NCI-H1092 treated with DMSO at 0.1 percent for 48 hours (cell line): ENCODE results near the gene KRT81.
"Not testable (repeated sequence)": the region's sequence is repeated elsewhere in the genome, so short reads cannot be mapped to it uniquely, and the experiment has no call there.

Experiments used
- DNase-seq: peaks from one replicate; lab custom pipeline; 2025; lab: John Stamatoyannopoulos, UW

KRT81 gene

DNA sequence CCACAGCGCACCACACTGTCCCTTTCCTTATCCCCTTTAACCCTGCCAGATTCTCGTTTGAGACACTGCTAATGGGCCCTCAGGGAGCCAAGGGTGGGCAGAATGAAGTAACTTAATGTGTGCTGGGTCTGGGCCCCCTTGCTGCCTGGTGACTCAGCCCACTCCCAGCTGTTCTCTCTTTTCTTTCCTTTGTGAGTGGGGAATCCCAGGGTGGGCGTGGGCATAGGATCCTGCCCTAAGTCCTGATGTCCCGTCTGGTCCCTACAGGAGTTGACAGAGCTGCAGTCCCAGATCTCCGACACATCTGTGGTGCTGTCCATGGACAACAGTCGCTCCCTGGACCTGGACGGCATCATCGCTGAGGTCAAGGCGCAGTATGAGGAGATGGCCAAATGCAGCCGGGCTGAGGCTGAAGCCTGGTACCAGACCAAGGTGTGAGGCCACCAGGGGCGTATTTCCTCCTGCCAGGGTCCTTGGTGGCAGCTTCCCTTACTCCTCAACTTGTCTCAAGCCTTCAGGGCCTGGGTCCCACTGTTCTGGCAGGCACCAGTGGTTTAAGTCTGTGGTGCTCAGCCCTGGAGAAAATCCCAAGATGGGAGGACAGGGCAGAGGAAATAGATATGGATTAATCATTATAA is 50.0 kb downstream of the KRT81 start:
- no peak for DNase-seq

- DNase-seq: not testable (repeated sequence)
Measured at GRCh38 chr12:52240247-52240646, 51.1 kb downstream of the KRT81 start.

GRCh38 chr12:52239767-52240166 is 51.6 kb downstream of the KRT81 start:
- DNase-seq: no peak

GRCh38 chr12:52238916-52239646 is 52.3 kb downstream of the KRT81 start:
- no peak for DNase-seq

DNA sequence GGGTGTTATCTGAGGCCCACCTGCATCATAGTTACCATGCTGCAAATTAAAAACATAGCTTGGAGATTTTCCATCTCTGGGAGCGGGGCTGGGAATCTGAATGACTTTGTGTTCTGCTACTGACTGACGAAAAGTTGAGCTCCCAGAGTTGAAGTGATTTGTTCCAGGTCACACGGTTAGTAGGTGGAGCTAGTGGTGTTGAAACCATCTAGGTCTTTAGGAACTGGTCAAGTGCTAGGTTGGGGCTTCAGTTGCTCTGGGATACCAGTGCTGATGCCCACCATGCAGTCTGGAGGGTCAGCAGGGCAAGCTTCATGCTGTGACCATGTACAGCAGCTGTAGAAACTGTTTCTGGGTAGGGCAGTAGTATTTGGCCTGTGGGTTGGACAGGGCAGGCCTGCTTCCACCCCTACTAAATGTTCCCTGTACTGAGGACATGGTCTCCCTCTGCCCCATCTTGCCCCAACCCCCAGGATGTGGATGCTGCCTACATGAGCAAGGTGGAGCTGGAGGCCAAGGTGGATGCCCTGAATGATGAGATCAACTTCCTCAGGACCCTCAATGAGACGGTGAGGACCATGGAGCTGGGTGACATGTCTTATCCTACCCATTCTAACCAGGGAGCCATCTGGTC is 53.0 kb downstream of the KRT81 start:
- no peak for DNase-seq

DNA sequence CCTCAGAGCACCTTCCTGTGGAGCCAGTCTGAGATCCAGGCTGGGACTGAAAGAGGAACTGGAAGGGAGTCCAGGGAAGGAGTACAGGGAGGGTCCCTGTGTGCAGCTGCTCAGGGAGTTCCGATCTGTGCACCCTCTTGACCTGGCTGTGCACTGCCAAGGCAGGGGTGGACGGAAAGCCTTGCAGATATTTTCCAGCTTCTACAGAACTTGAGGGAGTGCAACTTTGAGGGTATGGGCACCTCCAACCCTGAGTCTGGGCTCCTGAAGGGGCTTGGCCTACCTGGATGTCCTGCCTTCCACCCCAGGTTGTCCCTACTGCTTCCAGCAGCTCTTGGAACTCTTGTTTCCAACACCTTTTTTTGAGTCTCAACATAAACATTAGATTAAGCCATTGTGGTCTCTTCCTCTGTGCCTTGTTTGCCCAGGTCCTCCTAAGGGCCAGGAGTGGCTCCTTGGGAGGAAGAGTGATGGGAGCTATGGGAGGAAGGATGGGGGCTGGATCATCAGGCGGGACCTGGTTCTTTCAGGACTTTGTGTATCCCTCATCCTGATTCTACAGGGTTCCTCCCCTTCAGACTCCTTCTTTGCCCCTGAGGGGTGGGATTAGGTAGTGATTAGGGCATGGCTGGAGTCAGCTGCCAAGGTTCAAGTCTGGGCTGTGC is 54.8 kb downstream of the KRT81 start:
- no peak for DNase-seq
